ENCODE data around the gene POMT2.

Gene POMT2

DNA sequence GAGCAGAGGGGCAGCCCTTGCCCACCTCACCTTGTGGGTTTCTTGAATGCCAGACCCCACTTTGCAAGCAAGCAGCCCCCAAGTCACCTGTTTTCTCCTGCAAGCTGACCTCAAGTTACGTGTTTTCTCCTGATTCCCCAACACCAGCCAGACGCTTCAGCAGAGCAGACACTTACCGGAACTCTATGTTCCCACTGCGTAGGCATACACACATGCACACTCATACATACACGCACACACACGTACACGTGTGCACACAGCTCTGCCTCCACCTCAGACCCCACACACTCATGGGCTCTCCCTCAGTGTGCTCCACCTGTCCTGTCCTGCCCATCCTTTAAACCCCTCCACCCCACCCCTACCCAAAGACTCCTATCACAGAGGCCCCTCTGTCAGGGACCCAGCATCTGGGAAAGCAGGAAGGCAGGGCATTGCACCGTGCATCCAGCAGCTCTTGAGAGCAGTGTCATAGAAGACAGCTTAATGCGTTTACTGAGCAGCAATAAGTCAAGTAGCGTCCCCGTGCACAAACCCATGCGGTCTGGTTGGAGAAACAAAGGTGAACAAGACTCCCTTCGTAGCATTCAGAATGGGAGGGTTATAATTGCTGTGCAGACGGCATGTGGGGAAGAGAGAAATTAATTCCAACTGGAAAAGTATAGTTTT lies 94.7 kb downstream of the POMT2 start:
- no peak for TF ChIP-seq Cebpa-rat (IDR thresholded peaks at IDR 0.05)
- H3K9me3 ChIP-seq (replicated peaks in 1 of 11), result peaks cover 0 to 13% (median 8%) of the 10 kb centered on the region in 11 experiments; a peak in 14 of 22 replicates
- peaks cover 0 to 30% (median 20%) of the 10 kb centered on the region in 10 experiments; a peak in 16 of 20 replicates for H3K4me1 ChIP-seq
- H4K20me1 ChIP-seq, result peaks cover 0 to 4% (median 0%) of the 10 kb centered on the region in 11 experiments; a peak in 1 of 22 replicates
- no peak overlapping the region for H3K4me3 ChIP-seq
- H3K9ac ChIP-seq, result no peak overlapping the region
- no peaks in the 10 kb centered on the region for H3K27me3 ChIP-seq
- H3K36me3 ChIP-seq, result peaks cover 7 to 34% (median 17%) of the 10 kb centered on the region in 11 experiments; a peak in 17 of 22 replicates
- no peak overlapping the region for H3K4me2 ChIP-seq
- H3K27ac ChIP-seq, result no peak overlapping the region

DNA sequence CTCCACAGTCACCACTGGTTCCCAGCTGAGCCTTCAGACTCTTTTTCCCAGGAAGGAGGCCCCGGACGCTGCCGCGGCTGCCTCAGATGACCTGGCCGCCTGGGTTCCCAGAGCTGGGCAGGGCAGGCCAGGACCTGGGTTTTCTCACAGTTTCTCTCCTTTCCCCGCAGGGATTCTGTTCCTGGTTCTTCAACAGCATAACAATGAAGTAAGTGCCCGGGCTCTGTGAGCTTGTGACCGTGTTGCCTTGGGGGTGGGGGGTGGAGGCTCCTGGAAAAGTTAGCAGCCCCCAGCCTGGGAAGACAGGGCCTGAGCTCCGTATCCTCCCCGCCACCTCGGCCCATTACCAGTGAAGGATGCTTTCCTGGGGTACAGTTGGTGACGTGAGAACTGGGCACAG lies 95.4 kb downstream of the POMT2 start:
- peaks cover 0 to 4% (median 0%) of the 10 kb centered on the region in 11 experiments; a peak in 1 of 22 replicates for H4K20me1 ChIP-seq

More for the DNA sequence above, 95.4 kb downstream of the POMT2 start:
- Histone ChIP-seq H3K9ac (no peak overlapping the region), H3K27ac (no peak overlapping the region), H3K9me3 (replicated peaks in 1 of 11) (peaks cover 0 to 6% (median 2%) of the 10 kb centered on the region in 11 experiments; a peak in 10 of 22 replicates), H3K4me2 (no peak overlapping the region), H3K36me3 (peaks cover 0 to 26% (median 10%) of the 10 kb centered on the region in 11 experiments; a peak in 13 of 22 replicates), H3K27me3 (no peaks in the 10 kb centered on the region), H3K4me1 (peaks cover 0 to 31% (median 22%) of the 10 kb centered on the region in 10 experiments; a peak in 17 of 20 replicates), H3K4me3 (no peak overlapping the region)
- no peak for TF ChIP-seq Cebpa-rat (IDR thresholded peaks at IDR 0.05)

Measured in BLaER1 treated with 17β-estradiol and CSF1 and Interleukin-3, amounts not matched to agents 10 nM and 100 nM (cell line).